NOMO-1 (cell line): ENCODE data around the gene LTO1.
A peak's percentile ranks its signal among the peaks of the same experiment; 100 is the strongest.

ENCODE experiments used
- DNase-seq, 2 experiments: peaks; one replicate each; lab custom pipeline; 2025; ENCODE audit not compliant: unreplicated experiment in 2 of 2; lab: John Stamatoyannopoulos, UW

LTO1 gene, protein sequence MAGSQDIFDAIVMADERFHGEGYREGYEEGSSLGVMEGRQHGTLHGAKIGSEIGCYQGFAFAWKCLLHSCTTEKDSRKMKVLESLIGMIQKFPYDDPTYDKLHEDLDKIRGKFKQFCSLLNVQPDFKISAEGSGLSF

DNA sequence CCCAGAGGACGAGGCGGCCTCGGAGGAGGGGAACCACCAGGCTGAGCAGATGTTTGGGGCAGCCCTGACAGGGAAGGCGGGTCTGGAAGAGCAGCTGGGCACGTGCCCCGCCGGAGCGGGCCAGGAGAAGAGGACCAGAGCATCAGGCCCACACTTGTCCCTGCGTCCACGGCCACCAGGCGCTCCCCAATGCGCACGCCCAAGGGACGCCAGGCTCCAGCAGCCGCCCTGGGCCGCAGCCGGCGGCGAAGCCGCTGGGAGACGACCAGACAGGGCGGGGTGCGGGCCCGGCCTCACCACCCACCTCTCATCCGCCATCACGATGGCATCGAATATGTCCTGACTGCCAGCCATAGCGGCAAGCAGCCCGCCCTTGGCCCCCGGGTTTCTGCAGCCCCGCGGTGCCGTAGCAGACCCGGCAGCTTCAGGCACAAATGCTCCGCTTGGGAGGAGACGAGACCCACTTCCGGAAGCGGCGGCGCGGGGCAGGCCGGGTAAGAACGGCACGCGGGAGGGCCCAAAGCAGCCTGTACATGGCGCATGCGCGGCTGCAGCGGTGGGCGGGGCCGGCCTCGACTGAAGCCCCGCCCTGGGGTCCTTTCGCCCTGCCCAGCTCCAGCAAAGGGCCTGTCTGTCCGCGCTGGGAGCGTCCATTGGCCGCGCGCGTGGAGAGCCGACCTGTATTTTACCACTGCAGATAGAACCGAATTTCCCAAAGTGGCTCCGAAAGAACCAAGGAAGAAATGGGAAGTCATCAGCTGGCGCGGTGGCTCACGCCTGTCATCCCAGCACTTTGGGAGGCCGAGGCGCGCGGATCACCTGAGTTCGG, at the start of gene LTO1:
Gene LTO1, minus strand, starts transcription at position 468 of the 829 bp plus-strand sequence. Its CDS starts 114 bp downstream, at position 354.
- DNase-seq, result peak; percentile 93 to 96

DNA sequence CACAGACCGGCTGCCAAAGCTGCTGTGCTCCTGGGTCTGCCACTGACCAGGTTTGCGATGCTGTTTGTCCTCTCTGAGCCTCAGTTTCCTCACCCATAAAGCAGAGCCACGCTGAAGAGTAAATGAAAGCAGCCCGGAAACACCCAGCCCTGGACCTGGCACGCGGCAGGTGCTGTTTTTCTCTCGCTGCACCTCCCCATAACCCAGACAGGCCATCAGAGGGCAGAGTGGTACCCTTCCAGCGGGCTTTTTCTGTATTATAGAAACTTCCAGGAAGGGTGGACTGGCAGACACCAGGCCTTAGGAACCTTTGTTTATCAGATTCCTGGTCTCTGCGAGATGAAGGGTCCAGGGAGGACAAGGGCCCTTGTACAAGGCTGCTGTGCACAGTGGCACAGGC, 46.6 kb upstream of the LTO1 start:
- DNase-seq, result no peak

DNA sequence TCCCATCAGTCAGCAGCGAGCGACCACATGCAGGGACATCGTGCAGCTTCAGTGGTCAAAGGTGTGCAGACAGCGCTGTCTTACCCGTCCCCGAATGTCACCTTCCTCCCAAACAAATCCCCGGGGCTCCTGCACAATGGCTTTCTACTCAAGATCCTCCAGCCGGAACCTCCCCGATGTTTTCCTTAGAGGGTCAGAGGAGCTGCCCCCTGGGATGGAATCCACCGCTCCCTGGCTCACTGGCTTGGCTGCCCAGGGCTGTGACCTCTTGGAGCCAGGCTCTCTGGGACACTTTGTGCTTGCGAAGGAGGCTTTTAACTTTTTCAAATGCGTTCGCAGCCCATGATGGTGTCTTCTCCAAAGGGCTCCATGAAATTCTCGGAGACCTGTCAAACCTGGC, 46.0 kb upstream of the LTO1 start:
- no peak for DNase-seq

DNA sequence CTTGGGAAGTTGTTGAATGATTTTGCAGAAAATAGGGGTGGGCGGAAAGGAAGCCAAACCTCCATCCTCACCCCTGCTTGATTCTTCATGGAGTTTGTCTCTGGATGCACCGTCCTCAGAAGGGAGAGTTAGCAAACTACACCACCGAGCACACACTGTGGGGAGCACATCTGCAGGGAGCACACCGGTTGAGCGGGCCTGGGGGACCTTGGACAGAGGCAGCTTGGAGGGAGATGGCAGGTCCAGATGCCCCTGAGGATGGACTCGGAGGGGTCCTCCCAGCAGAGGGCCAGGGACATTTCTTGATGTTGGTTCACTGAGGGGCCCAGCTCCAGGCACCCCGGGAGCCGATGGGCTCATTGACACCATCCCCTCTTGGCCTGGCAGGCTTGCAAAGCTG, 43.8 kb upstream of the LTO1 start:
- DNase-seq, result no peak

DNA sequence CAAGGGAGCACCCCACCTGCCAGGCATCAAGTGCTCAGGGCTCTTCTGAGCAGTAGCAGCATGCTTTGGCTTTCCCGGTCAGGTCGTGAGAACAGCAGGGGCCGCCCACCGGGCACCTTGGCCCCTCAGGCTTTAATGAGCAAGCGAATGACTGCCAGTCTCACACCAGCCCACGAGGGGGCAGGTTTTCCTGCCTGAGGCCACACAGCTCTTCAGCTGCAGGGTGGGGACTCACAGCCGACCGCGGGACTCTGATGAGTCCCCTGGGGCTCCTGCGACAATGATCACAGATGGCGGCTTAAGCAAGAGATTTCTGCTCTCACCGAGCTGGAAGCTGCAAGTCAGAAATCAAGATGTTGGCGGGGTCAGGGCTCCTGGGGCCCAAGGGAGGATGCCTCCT, 43.0 kb upstream of the LTO1 start:
- peak in 1 of 2 experiments; percentile 8 for DNase-seq

DNA sequence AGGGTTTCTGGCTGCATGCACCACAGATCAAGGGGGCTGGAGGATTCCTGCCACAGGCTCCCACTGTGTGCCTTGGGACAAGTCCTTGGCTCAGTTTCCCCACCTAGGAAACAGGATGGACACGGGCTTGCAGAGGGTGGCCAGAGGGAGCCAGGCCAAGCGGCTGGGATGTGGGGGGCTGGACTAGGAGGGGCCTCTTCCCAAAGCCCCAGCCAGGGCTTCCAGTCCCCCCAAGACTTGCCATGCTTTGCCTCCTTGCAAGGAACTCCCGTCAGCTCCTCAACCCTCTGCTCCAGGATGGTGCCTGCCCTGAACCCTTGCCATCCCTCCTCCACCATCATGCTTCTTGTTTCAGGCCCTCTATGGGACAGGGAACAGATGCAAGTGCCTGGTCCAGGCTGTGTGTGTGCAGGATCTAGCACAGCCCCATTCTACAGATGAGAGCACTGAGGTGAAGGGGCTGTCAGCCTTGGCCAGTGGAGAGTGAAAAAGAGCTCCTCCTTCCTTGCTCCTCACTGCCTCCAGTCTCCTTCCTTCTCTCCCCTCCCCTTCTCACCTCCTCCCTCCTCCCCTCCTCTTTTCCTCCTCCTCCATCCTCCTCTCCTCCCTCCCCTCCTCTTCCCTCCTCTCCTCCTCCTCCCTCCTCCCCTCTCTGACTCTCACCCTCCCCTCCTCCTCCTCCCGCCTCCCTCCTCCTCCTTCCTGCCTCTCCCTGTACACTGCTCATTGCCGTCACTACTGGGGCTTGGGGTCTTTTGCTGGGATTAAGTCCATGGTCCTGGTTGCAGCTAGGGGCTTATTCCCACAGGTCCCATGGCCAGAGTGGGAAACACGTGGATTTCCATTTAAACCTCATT, 42.0 kb upstream of the LTO1 start:
- no peak for DNase-seq

DNA sequence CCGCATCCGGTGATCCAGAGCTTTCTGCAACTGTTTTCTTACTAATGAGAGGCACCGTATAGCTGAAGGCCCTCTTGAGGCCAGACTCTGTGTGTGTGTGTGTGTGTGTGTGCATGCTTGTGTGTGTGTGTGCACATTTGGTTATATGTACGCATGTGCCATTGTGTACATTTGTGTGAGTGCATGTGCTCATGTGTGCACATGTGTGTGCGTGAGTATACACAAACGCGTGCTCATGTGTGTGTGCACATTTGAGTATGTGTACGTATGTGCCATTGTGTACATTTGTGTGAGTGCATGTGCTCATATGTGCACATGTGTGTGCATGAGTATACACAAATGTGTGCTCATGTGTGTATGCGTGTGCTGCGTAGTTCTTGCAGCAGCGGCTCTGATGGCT, 40.9 kb upstream of the LTO1 start:
- no peak for DNase-seq

DNA sequence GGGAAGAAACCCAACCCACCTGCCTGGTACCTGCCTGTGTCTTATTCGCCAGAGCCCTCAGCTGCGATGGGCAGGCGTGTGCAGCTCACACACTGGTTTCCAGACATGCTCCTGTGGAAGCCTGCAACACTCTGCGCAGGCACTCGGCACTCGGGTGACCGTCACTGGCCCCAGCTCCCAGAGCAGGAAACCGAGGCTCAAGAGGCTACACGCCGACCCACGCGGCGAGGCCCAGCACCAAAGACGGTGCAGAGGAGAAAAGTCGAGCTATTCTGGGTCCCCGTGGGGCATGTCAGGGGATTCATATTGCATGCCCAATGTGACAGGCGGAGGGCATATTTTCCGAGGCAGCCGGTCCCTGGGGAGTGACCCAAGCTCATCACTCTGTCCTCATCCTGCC, 40.3 kb upstream of the LTO1 start:
- DNase-seq, result no peak

DNA sequence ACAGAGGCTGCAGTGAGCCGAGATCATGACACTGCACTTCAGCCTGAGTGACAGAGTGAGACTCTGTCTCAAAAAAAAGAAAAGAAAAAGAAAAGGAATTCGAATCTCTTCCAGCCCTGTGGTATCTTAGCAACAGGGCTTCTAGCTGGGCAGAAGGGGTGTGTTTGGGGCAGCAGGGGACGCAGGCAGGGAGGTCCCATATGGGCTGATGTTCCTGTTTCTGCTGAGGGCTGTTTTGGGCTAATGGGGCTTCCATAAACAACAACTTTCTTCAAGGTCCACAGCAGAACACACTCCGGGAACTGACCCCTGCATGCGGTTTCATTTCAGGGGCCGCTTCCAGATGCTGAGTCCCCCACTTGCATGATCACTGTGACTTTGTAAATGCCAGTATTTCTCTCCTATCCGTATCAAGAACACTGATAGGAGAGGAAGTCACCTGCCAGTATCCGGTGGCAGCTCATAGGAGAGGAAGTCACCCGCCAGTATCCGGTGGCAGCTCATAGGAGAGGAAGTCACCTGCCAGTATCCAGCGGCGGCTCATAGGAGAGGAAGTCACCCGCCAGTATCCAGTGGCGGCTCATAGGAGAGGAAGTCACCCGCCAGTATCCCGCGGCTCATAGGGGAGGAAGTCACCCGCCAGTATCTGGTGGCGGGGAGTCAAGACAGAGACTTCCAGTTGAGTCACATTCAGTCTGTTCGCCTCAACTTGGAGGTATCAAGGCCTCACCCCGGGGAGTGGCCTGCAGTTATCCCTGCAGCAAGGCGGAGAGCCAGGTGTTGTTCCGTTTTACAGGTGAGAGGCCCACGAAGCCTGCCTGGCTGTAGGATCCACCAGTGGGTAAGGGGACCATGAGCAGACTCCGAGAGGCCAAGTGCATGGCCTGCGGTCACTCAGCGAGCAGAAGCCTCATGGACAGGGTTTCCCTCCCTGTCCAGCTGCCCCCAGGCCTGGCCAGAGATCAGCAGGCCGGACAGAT, 37.0 kb upstream of the LTO1 start:
- peak; percentile 37 to 66 for DNase-seq

DNA sequence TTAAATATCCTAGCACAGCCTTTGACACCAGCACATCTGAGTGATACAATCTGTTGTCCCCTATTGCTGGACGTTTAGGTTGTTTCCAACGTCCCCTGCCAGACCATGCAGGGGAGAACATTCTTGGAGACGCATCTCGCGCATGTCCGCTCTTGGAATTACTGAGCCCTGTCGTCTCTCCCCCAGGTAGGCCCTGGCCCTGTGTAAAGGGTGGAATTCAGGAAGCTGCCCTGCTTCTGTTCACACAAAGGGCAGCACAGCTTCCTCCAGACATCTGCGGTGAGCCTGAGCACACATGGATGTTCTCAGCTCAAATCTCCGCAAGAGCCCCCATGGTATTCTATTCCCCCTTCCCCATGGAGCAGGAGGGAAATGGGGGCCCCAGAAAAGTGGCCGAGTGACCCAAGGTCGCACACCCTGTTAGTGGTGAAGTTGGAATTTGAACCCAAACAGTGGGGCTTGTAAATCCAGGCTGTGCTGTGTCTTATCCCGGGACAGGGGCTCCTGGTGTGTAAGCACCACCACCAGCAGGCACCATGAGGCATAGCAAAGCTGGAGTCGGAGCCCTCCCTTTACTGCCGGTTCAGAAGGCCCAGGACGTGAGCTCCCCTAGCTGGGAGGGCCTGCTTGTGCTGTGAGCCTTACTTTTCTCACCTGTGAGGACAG, 33.7 kb upstream of the LTO1 start:
- no peak for DNase-seq

DNA sequence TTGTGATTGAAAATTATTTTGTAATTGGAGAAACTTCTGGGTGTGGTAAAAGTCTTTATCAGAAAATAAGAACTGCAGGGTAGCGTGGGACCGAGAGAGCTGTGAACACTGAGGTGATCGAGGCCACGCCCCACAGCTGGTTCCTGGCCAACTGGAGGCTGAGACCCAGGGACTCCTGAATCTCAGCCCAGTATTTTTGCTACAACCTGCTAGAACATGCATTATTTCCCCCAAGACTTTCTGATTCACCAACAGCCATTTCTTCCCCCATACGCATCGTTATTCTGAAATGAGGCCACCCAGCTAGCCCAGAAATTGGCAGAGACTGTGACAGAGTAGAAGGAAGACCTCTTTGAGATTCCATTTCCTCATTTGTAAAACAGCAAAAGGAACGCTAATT, 32.0 kb upstream of the LTO1 start:
- peak; percentile 36 to 48 for DNase-seq

DNA sequence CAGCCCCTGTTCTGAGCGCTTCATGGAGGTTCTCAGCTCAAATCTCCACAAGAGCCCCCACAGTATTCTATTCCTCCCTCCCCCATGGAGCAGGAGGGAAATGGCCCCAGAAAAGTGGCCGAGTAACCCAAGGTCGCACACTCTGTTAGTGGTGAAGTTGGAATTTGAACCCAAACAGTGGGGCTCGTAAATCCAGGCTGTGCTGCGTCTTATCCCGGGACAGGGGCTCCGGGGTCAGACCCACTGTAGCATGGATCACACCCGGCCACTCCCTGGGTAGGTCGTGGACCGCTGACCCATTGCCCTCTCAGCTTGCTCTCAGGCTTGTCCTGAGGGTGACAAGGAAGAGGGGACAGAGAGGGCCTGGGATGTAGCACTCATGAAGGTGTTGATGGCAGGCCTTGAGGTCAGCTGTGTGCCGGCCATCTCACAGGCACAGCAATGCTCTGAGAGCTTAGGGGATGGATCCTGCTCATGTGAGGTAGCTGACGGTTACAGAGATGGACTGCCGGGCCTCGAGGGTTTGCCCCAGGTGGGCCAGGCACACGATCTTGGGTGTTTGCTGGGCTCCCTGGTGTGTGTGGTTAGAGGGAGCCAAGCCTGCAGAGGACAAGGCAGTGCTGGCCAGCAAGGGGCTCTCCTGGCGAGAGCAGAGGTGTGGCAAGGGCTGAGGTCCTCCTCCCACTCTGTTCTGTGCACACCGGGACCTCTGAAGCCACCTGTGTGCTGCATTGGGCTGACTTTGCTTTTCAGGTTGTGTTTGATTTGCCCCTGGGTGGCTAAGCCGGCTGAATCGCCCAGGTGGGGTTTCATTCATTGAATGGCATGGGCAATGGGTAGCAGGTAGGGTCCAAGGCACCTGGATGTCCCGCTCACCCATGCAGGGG, 31.0 kb upstream of the LTO1 start:
- DNase-seq, result no peak

DNA sequence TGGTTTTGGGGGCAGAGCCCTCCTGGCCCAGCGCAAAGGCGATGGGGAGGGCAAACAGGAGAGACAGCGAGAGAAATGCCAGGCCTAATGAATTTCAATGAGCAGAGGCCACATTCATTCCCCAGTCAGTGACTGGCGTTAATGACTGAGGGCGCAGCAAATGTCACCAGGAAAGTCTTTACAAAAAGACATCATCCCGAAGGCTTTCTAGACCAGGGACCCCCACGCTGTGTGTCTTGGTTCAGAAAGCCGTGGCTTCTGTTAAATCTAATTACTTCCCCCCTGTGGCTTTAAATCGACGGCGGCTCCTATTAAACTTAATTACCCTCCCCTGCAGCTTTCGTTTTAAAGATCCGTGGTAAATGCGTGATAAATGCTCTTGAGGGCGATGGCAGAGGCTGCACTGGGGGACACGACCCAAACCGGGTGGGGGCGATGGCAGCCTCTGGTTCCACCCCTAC, 30.2 kb upstream of the LTO1 start:
- DNase-seq, result peak; percentile 39 to 62

DNA sequence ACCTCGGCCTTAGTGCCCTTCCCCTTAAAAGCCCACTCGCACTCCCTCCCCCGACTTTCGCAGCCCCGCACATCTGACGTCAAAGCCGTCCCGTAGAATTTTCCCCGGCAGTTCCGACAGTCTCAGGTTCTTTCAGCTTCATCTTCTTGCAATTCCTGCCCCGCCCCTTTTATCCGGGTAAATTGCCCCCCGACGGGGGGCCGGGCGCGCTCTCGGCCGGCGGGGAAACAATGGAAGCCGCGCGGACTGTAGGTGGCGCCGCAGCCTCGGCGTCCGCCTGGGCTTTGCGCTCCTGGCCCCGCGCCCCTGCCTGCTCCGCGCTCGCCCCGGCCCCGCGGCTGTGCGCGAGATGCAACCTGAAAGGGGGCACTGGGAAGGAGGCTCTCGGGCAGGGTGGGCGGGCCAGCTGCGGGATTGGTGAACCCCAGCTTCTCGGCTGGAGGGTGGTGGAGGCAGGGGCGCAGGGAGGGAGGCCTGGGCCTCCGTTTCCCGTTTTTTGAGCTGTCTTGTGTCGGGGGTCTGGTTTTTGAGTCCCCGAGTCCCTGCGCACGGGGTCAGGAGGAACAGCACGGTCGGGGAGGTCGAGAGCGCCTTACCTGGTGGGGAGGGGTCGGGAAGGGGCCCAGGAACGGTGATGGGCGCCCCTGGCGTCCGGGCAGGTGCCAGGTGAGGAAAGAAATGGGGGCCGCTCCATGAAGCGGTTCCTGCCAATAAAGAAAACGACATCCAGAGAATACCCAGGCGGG, 29.5 kb upstream of the LTO1 start:
- DNase-seq, result peak; percentile 3 to 17

DNA sequence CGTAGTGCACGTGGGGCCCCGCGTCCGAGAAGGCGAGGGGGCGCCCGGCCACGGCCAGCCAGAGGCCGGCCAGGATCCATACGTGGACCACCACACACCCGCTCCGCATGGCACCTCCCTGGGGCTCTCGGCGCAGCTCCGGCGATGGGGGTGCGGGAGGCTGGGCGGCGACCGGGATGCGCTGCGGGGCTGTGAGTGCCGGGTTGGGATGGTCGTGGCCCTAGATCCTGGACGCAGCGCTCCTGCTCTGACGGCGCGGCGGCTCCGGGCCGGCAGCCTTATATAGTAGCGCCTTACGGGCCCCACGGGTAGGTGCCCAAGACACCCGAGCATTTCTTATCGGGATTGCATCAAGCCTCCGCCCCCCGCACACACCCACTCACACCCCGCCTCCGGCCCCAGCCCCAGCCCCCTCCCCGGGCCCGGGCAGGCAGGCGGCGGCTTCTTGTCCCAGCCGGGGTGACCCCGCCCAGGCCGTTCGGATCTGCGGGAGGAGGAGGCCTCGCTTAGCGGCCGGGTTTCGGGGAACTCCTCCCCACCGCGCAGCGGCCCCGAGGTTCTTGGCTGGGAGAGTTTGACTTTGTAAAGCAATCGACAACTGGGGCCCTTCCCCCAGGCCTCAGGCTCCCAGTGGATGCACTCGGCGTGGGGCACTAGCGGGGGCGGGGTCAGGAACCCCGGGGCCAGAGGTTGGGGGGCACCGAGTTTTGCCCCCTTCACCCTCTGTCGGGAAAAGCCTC, 28.8 kb upstream of the LTO1 start, which contains the start of gene FGF19:
Gene FGF19, minus strand, starts transcription at position 255 of the 740 bp plus-strand sequence. Its CDS starts 146 bp downstream, at position 109.
- no peak for DNase-seq

DNA sequence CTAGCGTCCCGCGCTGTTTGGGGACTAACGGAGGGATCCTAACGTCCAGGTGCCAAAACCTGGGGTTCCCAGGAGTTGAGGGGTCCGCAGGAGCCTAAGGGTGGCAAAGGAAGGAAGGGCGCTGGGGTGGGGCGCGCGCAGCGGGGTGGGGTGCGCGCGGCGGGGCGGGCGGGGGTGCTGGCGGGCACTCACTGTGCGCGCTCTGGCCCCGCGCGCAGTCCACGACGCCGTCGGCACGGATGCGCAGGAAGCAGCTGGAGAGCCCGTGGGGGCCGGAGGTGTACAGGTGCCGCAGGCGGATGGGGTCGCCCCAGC, 28.3 kb upstream of the LTO1 start:
- no peak for DNase-seq

DNA sequence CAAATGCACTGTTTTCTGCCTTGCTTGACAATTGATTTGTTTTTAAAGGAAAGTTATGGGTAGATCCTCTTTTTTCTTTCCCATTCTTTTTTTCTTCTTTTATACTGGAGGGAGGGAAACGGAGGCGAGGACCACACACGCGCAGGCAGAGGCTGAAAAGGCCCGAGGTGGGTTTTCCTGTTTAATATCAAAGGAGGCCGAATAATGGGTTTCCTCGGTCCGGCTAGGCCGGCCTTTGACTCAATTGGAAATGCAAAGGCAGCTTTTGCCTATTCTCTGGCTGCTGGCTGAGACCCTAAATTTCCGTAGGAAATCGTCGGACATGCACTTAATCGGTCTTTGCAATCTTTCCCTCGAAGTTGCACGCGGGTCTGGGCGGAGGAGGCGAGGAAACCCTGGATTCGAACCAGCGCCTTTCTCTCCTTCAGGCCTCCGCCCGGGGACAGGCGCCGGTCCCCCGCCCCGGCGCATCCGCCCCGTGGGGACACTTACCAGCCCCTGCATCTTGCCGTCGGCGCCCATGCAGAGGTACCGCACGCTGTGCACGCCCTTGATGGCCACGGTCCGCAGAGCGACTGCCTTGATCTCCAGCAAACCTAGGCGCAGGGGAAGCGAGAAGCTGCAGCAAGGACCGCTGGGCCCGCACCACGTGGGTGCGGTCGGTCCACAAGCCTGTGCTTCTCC, 27.8 kb upstream of the LTO1 start:
- DNase-seq, result no peak
